Measurements from ENCODE around the gene UCHL1. TPM values are rescaled to one million over a fixed set of nuclear protein-coding genes. Genes with fewer than 3 reads are reported as not detected.

UCHL1 gene
- total RNA-seq, 1 donor from 2014 or later = 1,012 TPM

DNA sequence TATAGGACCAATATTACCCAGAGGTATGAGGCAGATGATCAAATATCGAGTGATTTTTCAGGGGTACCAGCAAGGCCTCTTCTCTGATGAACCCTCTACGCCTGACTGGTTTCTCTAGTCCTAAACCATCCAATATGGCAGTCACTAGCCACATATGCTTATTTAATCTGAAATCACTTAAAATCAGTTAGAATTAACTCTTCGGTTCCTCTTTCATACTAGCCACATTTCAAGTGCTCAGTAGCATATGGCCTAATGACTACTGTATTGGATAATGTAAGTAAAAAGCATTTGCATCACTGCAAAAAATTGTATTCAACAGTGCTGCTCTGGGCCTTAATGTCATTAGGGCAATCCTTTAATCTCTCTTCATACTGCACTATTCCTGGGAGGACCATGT is 38.0 kb upstream of the UCHL1 start:
- Mint-ChIP-seq H3K4me1 (ENCODE audit: low read depth, unreplicated experiment) (peaks cover 10% of the 10 kb centered on the region), H3K27ac (ENCODE audit: unreplicated experiment) (no peak overlapping the region), H3K36me3 (ENCODE audit: unreplicated experiment) (no peaks in the 10 kb centered on the region), H3K27me3 (ENCODE audit: unreplicated experiment) (peaks cover 1% of the 10 kb centered on the region), H3K4me3 (ENCODE audit: unreplicated experiment) (no peak overlapping the region), H3K9me3 (ENCODE audit: unreplicated experiment) (peaks cover 4% of the 10 kb centered on the region)
- no peak for DNase-seq
- TF ChIP-seq, protein P1, sequence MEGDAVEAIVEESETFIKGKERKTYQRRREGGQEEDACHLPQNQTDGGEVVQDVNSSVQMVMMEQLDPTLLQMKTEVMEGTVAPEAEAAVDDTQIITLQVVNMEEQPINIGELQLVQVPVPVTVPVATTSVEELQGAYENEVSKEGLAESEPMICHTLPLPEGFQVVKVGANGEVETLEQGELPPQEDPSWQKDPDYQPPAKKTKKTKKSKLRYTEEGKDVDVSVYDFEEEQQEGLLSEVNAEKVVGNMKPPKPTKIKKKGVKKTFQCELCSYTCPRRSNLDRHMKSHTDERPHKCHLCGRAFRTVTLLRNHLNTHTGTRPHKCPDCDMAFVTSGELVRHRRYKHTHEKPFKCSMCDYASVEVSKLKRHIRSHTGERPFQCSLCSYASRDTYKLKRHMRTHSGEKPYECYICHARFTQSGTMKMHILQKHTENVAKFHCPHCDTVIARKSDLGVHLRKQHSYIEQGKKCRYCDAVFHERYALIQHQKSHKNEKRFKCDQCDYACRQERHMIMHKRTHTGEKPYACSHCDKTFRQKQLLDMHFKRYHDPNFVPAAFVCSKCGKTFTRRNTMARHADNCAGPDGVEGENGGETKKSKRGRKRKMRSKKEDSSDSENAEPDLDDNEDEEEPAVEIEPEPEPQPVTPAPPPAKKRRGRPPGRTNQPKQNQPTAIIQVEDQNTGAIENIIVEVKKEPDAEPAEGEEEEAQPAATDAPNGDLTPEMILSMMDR (IDR thresholded peaks at IDR 0.05; ENCODE audit: partially characterized antibody, unreplicated experiment) = no peak

DNA sequence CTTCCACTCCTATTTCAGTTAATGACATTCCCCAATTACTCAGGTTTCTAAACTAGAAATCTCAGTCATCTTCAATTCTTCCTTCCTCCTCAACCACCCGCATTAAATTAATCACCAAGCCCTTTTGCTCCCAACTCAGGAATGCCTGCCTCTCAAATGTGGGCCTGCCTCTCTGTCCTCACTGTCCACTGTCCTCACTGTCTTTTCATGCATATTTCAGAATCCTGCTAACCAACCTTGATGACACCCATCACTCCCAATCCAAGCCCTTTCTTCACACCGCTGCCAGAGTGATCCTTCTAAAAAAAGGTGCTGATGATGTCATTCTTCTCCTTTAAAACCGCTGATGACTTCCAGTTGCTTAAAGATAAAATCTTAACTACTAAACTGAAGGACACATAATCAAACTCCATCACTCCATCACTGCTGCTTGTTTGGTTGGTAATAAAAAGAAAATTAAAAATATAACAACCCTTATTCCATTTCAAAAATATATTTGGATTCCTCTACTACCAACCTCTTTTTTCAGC is 37.2 kb upstream of the UCHL1 start:
- Mint-ChIP-seq H3K9me3 (ENCODE audit: unreplicated experiment) (peaks cover 4% of the 10 kb centered on the region), H3K36me3 (ENCODE audit: unreplicated experiment) (no peaks in the 10 kb centered on the region), H3K27me3 (ENCODE audit: unreplicated experiment) (peaks cover 1% of the 10 kb centered on the region), H3K27ac (ENCODE audit: unreplicated experiment) (no peak overlapping the region), H3K4me1 (ENCODE audit: low read depth, unreplicated experiment) (peaks cover 10% of the 10 kb centered on the region), H3K4me3 (ENCODE audit: unreplicated experiment) (no peak overlapping the region)
- TF ChIP-seq, protein P1 (IDR thresholded peaks at IDR 0.05; ENCODE audit: partially characterized antibody, unreplicated experiment) = no peak
- DNase-seq = no peak

- no peak overlapping the region for H3K4me3 Mint-ChIP-seq (ENCODE audit: unreplicated experiment)
- no peak for DNase-seq
- no peak overlapping the region for H3K27ac Mint-ChIP-seq (ENCODE audit: unreplicated experiment)
- H3K27me3 Mint-ChIP-seq (ENCODE audit: unreplicated experiment) = no peaks in the 10 kb centered on the region
- peaks cover under 1% of the 10 kb centered on the region for H3K4me1 Mint-ChIP-seq (ENCODE audit: low read depth, unreplicated experiment)
- TF ChIP-seq, protein P1 (IDR thresholded peaks at IDR 0.05; ENCODE audit: partially characterized antibody, unreplicated experiment) = no peak
- H3K9me3 Mint-ChIP-seq (ENCODE audit: unreplicated experiment) = peaks cover under 1% of the 10 kb centered on the region
- H3K36me3 Mint-ChIP-seq (ENCODE audit: unreplicated experiment) = no peaks in the 10 kb centered on the region
These were observed 34.7 kb upstream of the UCHL1 start for GRCh38 chr4:41221850-41222645.

DNA sequence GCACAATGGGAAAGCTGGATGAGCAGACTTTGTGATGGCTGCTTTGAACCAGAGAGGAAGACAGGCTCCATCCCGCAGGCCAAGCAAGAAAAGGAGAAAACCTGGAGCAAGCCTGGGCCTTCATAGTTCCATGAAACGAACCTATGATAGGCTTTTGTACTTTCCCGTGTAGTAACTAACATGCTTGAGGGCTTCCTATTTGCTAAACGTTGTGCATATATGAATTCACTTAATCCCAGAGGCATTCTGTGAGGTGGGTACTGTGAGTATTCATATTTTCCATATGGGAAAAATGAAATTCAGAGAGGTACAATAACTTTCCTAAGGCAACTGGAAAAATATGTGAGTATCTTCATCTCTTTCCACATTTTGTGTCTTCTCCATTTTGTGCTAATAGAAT is 28.8 kb upstream of the UCHL1 start:
- no peak for DNase-seq
- H3K9me3 Mint-ChIP-seq (ENCODE audit: unreplicated experiment) = no peaks in the 10 kb centered on the region
- H3K4me3 Mint-ChIP-seq (ENCODE audit: unreplicated experiment) = no peak overlapping the region
- no peaks in the 10 kb centered on the region for H3K27me3 Mint-ChIP-seq (ENCODE audit: unreplicated experiment)
- H3K36me3 Mint-ChIP-seq (ENCODE audit: unreplicated experiment) = no peaks in the 10 kb centered on the region
- no peaks in the 10 kb centered on the region for H3K4me1 Mint-ChIP-seq (ENCODE audit: low read depth, unreplicated experiment)
- TF ChIP-seq, protein P1 (IDR thresholded peaks at IDR 0.05; ENCODE audit: partially characterized antibody, unreplicated experiment) = no peak
- no peak overlapping the region for H3K27ac Mint-ChIP-seq (ENCODE audit: unreplicated experiment)

DNA sequence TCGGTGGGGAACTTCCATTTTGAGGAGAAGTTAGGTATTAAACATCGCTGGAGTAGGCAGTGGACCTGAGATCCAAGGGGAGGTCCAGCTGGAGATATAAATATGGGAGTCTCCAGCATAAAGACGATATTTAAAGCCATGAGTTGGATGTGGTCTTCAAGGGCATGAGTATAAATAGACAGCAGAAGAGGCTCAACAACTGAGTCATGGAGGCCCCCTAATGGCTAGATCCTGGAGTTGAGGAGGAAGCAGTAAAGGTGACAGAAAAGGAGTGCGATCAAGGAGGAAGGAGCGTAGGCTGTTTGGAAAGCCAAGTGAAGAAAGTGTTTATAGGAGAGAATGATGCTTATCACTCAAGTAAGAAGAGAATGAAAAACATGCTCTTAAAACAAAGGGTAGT is 24.3 kb upstream of the UCHL1 start:
- Mint-ChIP-seq H3K27ac (ENCODE audit: unreplicated experiment) (no peak overlapping the region), H3K9me3 (ENCODE audit: unreplicated experiment) (no peaks in the 10 kb centered on the region), H3K4me1 (ENCODE audit: low read depth, unreplicated experiment) (no peaks in the 10 kb centered on the region), H3K36me3 (ENCODE audit: unreplicated experiment) (no peaks in the 10 kb centered on the region), H3K27me3 (ENCODE audit: unreplicated experiment) (no peaks in the 10 kb centered on the region), H3K4me3 (ENCODE audit: unreplicated experiment) (no peak overlapping the region)
- TF ChIP-seq, protein P1 (IDR thresholded peaks at IDR 0.05; ENCODE audit: partially characterized antibody, unreplicated experiment) = no peak
- DNase-seq = no peak

Measured in glutamatergic neuron (in vitro differentiated cells).